Activated CD4-positive, alpha-beta T cell treated with anti-CD3 and anti-CD28 coated beads for 36 hours (primary cell): Measurements from ENCODE around the gene HMOX1. TPM values are rescaled to one million over a fixed set of nuclear protein-coding genes. Genes with fewer than 3 reads are reported as not detected.
"Not testable (repeated sequence)": the region's sequence is repeated elsewhere in the genome, so short reads cannot be mapped to it uniquely, and the experiment has no call there.

Experiments used
- ATAC-seq: fragments of 200-7000 bp; cut with Tn5 transposase; one replicate; pipeline ENCODE4 v1.10.0; 2021; ENCODE audit warnings: mild to moderate bottlenecking, moderate library complexity
- CTCF ChIA-PET: fragments of 350-600 bp; sonication (Branson Sonifier 250); formaldehyde crosslinking; loops from one replicate; lab custom pipeline; 2021; ENCODE audit warnings: antibody characterized with exemption; lab: Charles Lee
- POLR2A ChIA-PET: fragments of 350-600 bp; sonication (Branson Sonifier 250); formaldehyde crosslinking; loops from one replicate; lab custom pipeline; 2021; ENCODE audit warnings: antibody characterized with exemption, inconsistent platforms; lab: Charles Lee
- DNase-seq: peaks from one replicate; pipeline ENCODE4 v3.0.0-alpha.2; 2020
- H3K27ac Mint-ChIP-seq: one replicate; pipeline ENCODE4 v1.8.0; 2021; ENCODE audit warnings: mixed read lengths
- H3K27me3 Mint-ChIP-seq: one replicate; pipeline ENCODE4 v1.8.0; 2021; ENCODE audit warnings: mixed read lengths
- H3K36me3 Mint-ChIP-seq: one replicate; pipeline ENCODE4 v1.8.0; 2021; ENCODE audit warnings: low read depth, mixed read lengths
- H3K4me1 Mint-ChIP-seq: one replicate; pipeline ENCODE4 v1.8.0; 2021; ENCODE audit warnings: mixed read lengths
- H3K4me3 Mint-ChIP-seq: one replicate; pipeline ENCODE4 v1.8.0; 2021; ENCODE audit warnings: mild to moderate bottlenecking, moderate library complexity, mixed read lengths
- H3K9me3 Mint-ChIP-seq: one replicate; pipeline ENCODE4 v1.8.0; 2021; ENCODE audit warnings: low read depth, mixed read lengths
- intact Hi-C, 2 experiments: fragments of 100-400 bp; cut with DNase I in 1 of 2; cut with micrococcal nuclease in 1 of 2; formaldehyde crosslinking; loops; one replicate each; pipeline versions ENCODE4 v1.14.2 to v1.15.1; 2022 to 2024; cut with DNase I, micrococcal nuclease
- microRNA-seq: library from miRNA; unstranded; fragments of <30 nt; microRNA quantifications from one replicate; pipeline ENCODE4 v1.2.0, GENCODE V29; 2021; ENCODE audit warnings: borderline replicate concordance
- total RNA-seq, 2 experiments: library from RNA; stranded (reverse); gene quantifications; one replicate each; pipeline ENCODE4 v1.2.3, GENCODE V29; 2021

Gene HMOX1
- total RNA-seq, 2 experiments from 2014 or later = 0.30 to 0.61 TPM

- ChIA-PET CTCF (no interaction called here), POLR2A (no interaction called here)
- Mint-ChIP-seq H3K27ac (no peak overlapping the region), H3K36me3 (peaks cover 74% of the 10 kb centered on the region), H3K4me1 (no peaks in the 10 kb centered on the region), H3K27me3 (no peaks in the 10 kb centered on the region), H3K4me3 (no peak overlapping the region), H3K9me3 (no peaks in the 10 kb centered on the region)
- DNase-seq (no peak), ATAC-seq (no peak)
- intact Hi-C loops = loop anchor here in 1 of 2 experiments (10.0 kb wide), 1 partner anchor 690 kb away; no protein-coding TSS in a partner anchor
Observed at GRCh38 chr22:35435201-35435740, 54.4 kb downstream of the HMOX1 start.

- Mint-ChIP-seq H3K36me3 (peaks cover 65% of the 10 kb centered on the region), H3K4me3 (no peak overlapping the region), H3K4me1 (no peaks in the 10 kb centered on the region), H3K27me3 (no peaks in the 10 kb centered on the region), H3K27ac (no peak overlapping the region), H3K9me3 (no peaks in the 10 kb centered on the region)
- intact Hi-C loops = loop anchor here in 1 of 2 experiments (2.0 to 10.0 kb wide), 2 partner anchors 36 to 688 kb away; partner anchors contain the start of gene MCM5
- POLR2A ChIA-PET = no interaction called here
- DNase-seq = no peak
- CTCF ChIA-PET = no interaction called here
- ATAC-seq = no peak
Observed at GRCh38 chr22:35436421-35436820, 55.5 kb downstream of the HMOX1 start.

- H3K36me3 Mint-ChIP-seq = peaks cover 58% of the 10 kb centered on the region
- H3K4me1 Mint-ChIP-seq = no peaks in the 10 kb centered on the region
- no peaks in the 10 kb centered on the region for H3K27me3 Mint-ChIP-seq
- no peaks in the 10 kb centered on the region for H3K9me3 Mint-ChIP-seq
- DNase-seq (peak; percentile 47), ATAC-seq (peak; percentile 45)
- no peak overlapping the region for H3K27ac Mint-ChIP-seq
- no peak overlapping the region for H3K4me3 Mint-ChIP-seq
- CTCF ChIA-PET = no interaction called here
- intact Hi-C loops = loop anchor here in 1 of 2 experiments (2.0 to 10.0 kb wide), 2 partner anchors 36 to 688 kb away; partner anchors contain the start of gene MCM5
- POLR2A ChIA-PET = no interaction called here
Observed at GRCh38 chr22:35437049-35437448, 56.2 kb downstream of the HMOX1 start.

GRCh38 chr22:35438673-35439364, 57.9 kb downstream of the HMOX1 start:
- intact Hi-C loops = loop anchor here in 1 of 2 experiments (10.0 kb wide), 1 partner anchor 686 kb away; no protein-coding TSS in a partner anchor
- not testable (repeated sequence) for H3K27ac Mint-ChIP-seq

GRCh38 chr22:35439365-35439717, 58.4 kb downstream of the HMOX1 start:
- H3K36me3 Mint-ChIP-seq = peaks cover 41% of the 10 kb centered on the region
- no peak overlapping the region for H3K4me3 Mint-ChIP-seq
- no peak for ATAC-seq
- ChIA-PET CTCF (no interaction called here), POLR2A (no interaction called here)
- H3K27me3 Mint-ChIP-seq = no peaks in the 10 kb centered on the region
- intact Hi-C loops = loop anchor here in 1 of 2 experiments (10.0 kb wide), 1 partner anchor 685 kb away; no protein-coding TSS in a partner anchor
- H3K27ac Mint-ChIP-seq = no peak overlapping the region
- no peak for DNase-seq
- H3K4me1 Mint-ChIP-seq = no peaks in the 10 kb centered on the region
- H3K9me3 Mint-ChIP-seq = no peaks in the 10 kb centered on the region

More at GRCh38 chr22:35438673-35439364, 57.9 kb downstream of the HMOX1 start:
- H3K27me3 Mint-ChIP-seq, ATAC-seq, H3K4me1 Mint-ChIP-seq, DNase-seq, H3K4me3 Mint-ChIP-seq, POLR2A ChIA-PET, CTCF ChIA-PET, H3K9me3 Mint-ChIP-seq: not testable (repeated sequence)
- peaks cover 46% of the 10 kb centered on the region for H3K36me3 Mint-ChIP-seq

- DNase-seq (no peak), ATAC-seq (no peak)
- intact Hi-C loops = no loop called here
- Mint-ChIP-seq H3K27ac (no peak overlapping the region), H3K4me3 (no peak overlapping the region), H3K36me3 (peaks cover 37% of the 10 kb centered on the region), H3K9me3 (no peaks in the 10 kb centered on the region), H3K27me3 (no peaks in the 10 kb centered on the region), H3K4me1 (no peaks in the 10 kb centered on the region)
- ChIA-PET POLR2A (no interaction called here), CTCF (no interaction called here)
Observed at GRCh38 chr22:35440129-35440528, 59.2 kb downstream of the HMOX1 start.

- DNase-seq (no peak), ATAC-seq (no peak)
- CTCF ChIA-PET = no interaction called here
- POLR2A ChIA-PET = no interaction called here
- Mint-ChIP-seq H3K9me3 (no peaks in the 10 kb centered on the region), H3K4me1 (no peaks in the 10 kb centered on the region), H3K27ac (no peak overlapping the region), H3K4me3 (no peak overlapping the region), H3K36me3 (peaks cover 39% of the 10 kb centered on the region), H3K27me3 (no peaks in the 10 kb centered on the region)
- intact Hi-C loops = no loop called here
Observed at GRCh38 chr22:35441489-35442100, 60.7 kb downstream of the HMOX1 start.

- CTCF ChIA-PET = no interaction called here
- H3K27ac Mint-ChIP-seq = no peak overlapping the region
- ATAC-seq = no peak
- peaks cover 33% of the 10 kb centered on the region for H3K36me3 Mint-ChIP-seq
- no peak for DNase-seq
- H3K4me1 Mint-ChIP-seq = no peaks in the 10 kb centered on the region
- POLR2A ChIA-PET = interaction anchor here (0.5 kb wide), 1 partner anchor 111 kb away, joined by 3 read pairs; no protein-coding TSS in a partner anchor
- H3K27me3 Mint-ChIP-seq = no peaks in the 10 kb centered on the region
- intact Hi-C loops = no loop called here
- no peaks in the 10 kb centered on the region for H3K9me3 Mint-ChIP-seq
- no peak overlapping the region for H3K4me3 Mint-ChIP-seq
Observed at GRCh38 chr22:35442471-35442870, 61.6 kb downstream of the HMOX1 start.

GRCh38 chr22:35443338-35443737, 62.4 kb downstream of the HMOX1 start:
- ATAC-seq (no peak), DNase-seq (no peak)
- Mint-ChIP-seq H3K27me3 (no peaks in the 10 kb centered on the region), H3K4me3 (no peak overlapping the region), H3K9me3 (no peaks in the 10 kb centered on the region), H3K4me1 (no peaks in the 10 kb centered on the region), H3K36me3 (peaks cover 27% of the 10 kb centered on the region), H3K27ac (no peak overlapping the region)
- POLR2A ChIA-PET = no interaction called here
- CTCF ChIA-PET = no interaction called here
- intact Hi-C loops = no loop called here

Small RNA genes lying within 50 kb of the gene (microRNA-seq; reads per million reads assigned to microRNA genes)
- 3.2 reads per million for gene MIR3909
- not detected for gene MIR6069

Other genes with a start within 250 kb of the HMOX1 start
- gene HMGXB4, start 123.6 kb upstream of the HMOX1 start, total RNA-seq = 10 to 100 TPM; 36.8 to 37.6 TPM
- gene TOM1, start 81.2 kb upstream of the HMOX1 start, total RNA-seq = 10 to 100 TPM; 23.7 to 29.5 TPM
- gene MCM5, start 19.0 kb downstream of the HMOX1 start, total RNA-seq = 100 to 1,000 TPM; 291 to 382 TPM
- under 1 TPM; 0.09 TPM for gene RASD2, start 159.7 kb downstream of the HMOX1 start, total RNA-seq
- gene MB, start 236.2 kb downstream of the HMOX1 start, total RNA-seq = not detected